ENCODE data around the gene TRAPPC3L. TPM values are rescaled to one million over a fixed set of nuclear protein-coding genes. Genes with fewer than 3 reads are reported as not detected.

The TRAPPC3L gene
- polyA plus RNA-seq, 1 donor from 2014 or later, result not detected

DNA sequence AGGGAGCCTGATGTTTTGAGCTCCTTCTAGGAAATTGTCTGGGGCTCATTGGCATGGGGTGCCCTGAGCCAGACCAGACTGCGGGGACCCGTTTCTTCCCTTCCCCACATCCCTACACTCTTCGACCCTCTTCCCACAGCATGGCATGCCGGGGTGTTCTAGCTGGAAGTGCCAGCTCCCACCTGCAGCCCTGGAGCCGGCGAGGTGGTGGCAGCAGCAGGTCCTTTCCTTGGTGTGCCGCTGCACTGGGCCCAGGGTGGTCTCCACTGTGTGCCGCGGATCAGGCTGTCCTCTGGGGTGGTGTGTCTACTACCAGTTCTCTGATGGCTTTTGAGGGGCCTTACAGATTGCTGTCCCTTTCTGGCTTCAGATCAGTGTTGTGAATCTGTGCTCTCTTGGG lies 18.3 kb upstream of the TRAPPC3L start:
- Histone ChIP-seq H3K36me3 (ENCODE audit: insufficient read depth, low read length) (no peaks in the 10 kb centered on the region), H3K9me3 (ENCODE audit: low read length) (no peaks in the 10 kb centered on the region), H2AFZ (ENCODE audit: low read depth, low read length) (no peak overlapping the region), H3K27me3 (ENCODE audit: insufficient read depth, low read depth, low read length) (no peaks in the 10 kb centered on the region), H3F3A (ENCODE audit: insufficient read depth, low read length, poor library complexity, severe bottlenecking) (no peaks in the 10 kb centered on the region), H3K79me2 (replicated peaks; ENCODE audit: insufficient read depth, low read length) (no peaks in the 10 kb centered on the region), H3K9me2 (ENCODE audit: insufficient read depth, low read length) (no peaks in the 10 kb centered on the region), H3K27ac (ENCODE audit: low read length) (no peak overlapping the region), H4K20me1 (ENCODE audit: insufficient read depth) (no peaks in the 10 kb centered on the region), H3K9ac (ENCODE audit: low read length) (no peak overlapping the region), H3K4me2 (ENCODE audit: low read length) (no peak overlapping the region), H3K4me3 (ENCODE audit: low read length) (no peak overlapping the region)
- TF ChIP-seq POLR2AphosphoS5 (IDR thresholded peaks at IDR 0.05) (no peak), RAD21 (conservative IDR thresholded peaks at IDR 0.05) (no peak), SMC3 (conservative IDR thresholded peaks at IDR 0.05; ENCODE audit: poor library complexity) (no peak), MXI1 (conservative IDR thresholded peaks at IDR 0.05; ENCODE audit: poor library complexity, severe bottlenecking) (no peak), TAF1 (IDR thresholded peaks at IDR 0.05; ENCODE audit: low read depth) (no peak), EP300 (conservative IDR thresholded peaks at IDR 0.05; ENCODE audit: poor library complexity, severe bottlenecking) (no peak), EZH2 (IDR thresholded peaks at IDR 0.05; ENCODE audit: borderline replicate concordance, insufficient read depth, low read length, poor library complexity, severe bottlenecking) (no peak)
- TF ChIP-seq, protein P1, sequence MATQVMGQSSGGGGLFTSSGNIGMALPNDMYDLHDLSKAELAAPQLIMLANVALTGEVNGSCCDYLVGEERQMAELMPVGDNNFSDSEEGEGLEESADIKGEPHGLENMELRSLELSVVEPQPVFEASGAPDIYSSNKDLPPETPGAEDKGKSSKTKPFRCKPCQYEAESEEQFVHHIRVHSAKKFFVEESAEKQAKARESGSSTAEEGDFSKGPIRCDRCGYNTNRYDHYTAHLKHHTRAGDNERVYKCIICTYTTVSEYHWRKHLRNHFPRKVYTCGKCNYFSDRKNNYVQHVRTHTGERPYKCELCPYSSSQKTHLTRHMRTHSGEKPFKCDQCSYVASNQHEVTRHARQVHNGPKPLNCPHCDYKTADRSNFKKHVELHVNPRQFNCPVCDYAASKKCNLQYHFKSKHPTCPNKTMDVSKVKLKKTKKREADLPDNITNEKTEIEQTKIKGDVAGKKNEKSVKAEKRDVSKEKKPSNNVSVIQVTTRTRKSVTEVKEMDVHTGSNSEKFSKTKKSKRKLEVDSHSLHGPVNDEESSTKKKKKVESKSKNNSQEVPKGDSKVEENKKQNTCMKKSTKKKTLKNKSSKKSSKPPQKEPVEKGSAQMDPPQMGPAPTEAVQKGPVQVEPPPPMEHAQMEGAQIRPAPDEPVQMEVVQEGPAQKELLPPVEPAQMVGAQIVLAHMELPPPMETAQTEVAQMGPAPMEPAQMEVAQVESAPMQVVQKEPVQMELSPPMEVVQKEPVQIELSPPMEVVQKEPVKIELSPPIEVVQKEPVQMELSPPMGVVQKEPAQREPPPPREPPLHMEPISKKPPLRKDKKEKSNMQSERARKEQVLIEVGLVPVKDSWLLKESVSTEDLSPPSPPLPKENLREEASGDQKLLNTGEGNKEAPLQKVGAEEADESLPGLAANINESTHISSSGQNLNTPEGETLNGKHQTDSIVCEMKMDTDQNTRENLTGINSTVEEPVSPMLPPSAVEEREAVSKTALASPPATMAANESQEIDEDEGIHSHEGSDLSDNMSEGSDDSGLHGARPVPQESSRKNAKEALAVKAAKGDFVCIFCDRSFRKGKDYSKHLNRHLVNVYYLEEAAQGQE (IDR thresholded peaks at IDR 0.05; ENCODE audit: borderline replicate concordance), result no peak
- TF ChIP-seq, protein P2, sequence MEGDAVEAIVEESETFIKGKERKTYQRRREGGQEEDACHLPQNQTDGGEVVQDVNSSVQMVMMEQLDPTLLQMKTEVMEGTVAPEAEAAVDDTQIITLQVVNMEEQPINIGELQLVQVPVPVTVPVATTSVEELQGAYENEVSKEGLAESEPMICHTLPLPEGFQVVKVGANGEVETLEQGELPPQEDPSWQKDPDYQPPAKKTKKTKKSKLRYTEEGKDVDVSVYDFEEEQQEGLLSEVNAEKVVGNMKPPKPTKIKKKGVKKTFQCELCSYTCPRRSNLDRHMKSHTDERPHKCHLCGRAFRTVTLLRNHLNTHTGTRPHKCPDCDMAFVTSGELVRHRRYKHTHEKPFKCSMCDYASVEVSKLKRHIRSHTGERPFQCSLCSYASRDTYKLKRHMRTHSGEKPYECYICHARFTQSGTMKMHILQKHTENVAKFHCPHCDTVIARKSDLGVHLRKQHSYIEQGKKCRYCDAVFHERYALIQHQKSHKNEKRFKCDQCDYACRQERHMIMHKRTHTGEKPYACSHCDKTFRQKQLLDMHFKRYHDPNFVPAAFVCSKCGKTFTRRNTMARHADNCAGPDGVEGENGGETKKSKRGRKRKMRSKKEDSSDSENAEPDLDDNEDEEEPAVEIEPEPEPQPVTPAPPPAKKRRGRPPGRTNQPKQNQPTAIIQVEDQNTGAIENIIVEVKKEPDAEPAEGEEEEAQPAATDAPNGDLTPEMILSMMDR (IDR thresholded peaks at IDR 0.05; ENCODE audit: poor library complexity, severe bottlenecking), result no peak

DNA sequence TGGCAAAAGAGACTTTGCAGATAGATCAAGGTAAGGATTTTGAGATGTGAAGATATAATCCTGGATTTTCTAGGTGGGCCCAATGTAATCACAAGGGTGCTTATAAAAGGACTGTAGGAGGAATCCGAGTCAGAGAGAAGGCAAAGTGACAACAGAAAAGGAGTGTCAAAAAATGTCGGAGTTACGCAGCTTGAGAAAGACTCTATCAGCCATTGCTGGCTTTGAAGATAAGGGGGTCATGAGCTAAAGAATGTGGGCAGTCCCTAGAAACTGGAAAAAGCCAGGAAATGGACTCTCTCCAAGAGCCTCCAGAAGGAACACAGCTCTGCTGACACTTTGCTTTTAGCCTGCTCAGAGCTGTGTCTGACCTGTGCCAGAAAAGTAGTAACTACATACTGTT lies 17.1 kb upstream of the TRAPPC3L start:
- H2AFZ ChIP-seq (ENCODE audit: low read depth, low read length), result no peak overlapping the region

More for the DNA sequence above, 17.1 kb upstream of the TRAPPC3L start:
- no peaks in the 10 kb centered on the region for H4K20me1 ChIP-seq (ENCODE audit: insufficient read depth)
- H3K27me3 ChIP-seq (ENCODE audit: insufficient read depth, low read depth, low read length), result no peaks in the 10 kb centered on the region
- no peaks in the 10 kb centered on the region for H3F3A ChIP-seq (ENCODE audit: insufficient read depth, low read length, poor library complexity, severe bottlenecking)
- no peak overlapping the region for H3K4me3 ChIP-seq (ENCODE audit: low read length)
- H3K4me2 ChIP-seq (ENCODE audit: low read length), result no peak overlapping the region
- H3K9ac ChIP-seq (ENCODE audit: low read length), result no peak overlapping the region
- H3K9me3 ChIP-seq (ENCODE audit: low read length), result no peaks in the 10 kb centered on the region
- no peak overlapping the region for H3K27ac ChIP-seq (ENCODE audit: low read length)
- TF ChIP-seq, protein P1 (IDR thresholded peaks at IDR 0.05; ENCODE audit: borderline replicate concordance), result no peak
- TF ChIP-seq, protein P2 (IDR thresholded peaks at IDR 0.05; ENCODE audit: poor library complexity, severe bottlenecking), result no peak
- TF ChIP-seq RAD21 (conservative IDR thresholded peaks at IDR 0.05) (no peak), SMC3 (conservative IDR thresholded peaks at IDR 0.05; ENCODE audit: poor library complexity) (no peak)
- no peaks in the 10 kb centered on the region for H3K9me2 ChIP-seq (ENCODE audit: insufficient read depth, low read length)
- H3K36me3 ChIP-seq (ENCODE audit: insufficient read depth, low read length), result no peaks in the 10 kb centered on the region
- H3K79me2 ChIP-seq (replicated peaks; ENCODE audit: insufficient read depth, low read length), result no peaks in the 10 kb centered on the region

Measured in neural cell (in vitro differentiated cells).